Endothelial cell of umbilical vein (primary cell): ENCODE data around the gene DPP6.

Experiments used
- EZH2 ChIP-seq: IDR thresholded peaks from 2 replicates; pipeline ENCODE4 v1.6.1; 2012; ENCODE audit warnings: borderline replicate concordance, low read depth, mild to moderate bottlenecking, moderate library complexity, low read length, inconsistent platforms; ENCODE audit not compliant: severe bottlenecking
- GATA2 ChIP-seq: IDR thresholded peaks from 2 replicates; pipeline ENCODE4 v1.7.0; 2011; ENCODE audit warnings: low read depth, mild to moderate bottlenecking, moderate library complexity, mixed read lengths, low read length; ENCODE audit not compliant: insufficient read length, insufficient read depth
- MYC ChIP-seq: IDR thresholded peaks from one replicate; pipeline ENCODE4 v1.6.1; 2011; ENCODE audit warnings: mild to moderate bottlenecking, low read depth, low read length
- POLR2A ChIP-seq: IDR thresholded peaks from 2 replicates; pipeline ENCODE4 v1.6.1; 2012; ENCODE audit warnings: low read depth, mild to moderate bottlenecking, control low read depth, low read length
- POLR2AphosphoS5 ChIP-seq: IDR thresholded peaks from 2 replicates; pipeline ENCODE4 v1.6.1; 2012; ENCODE audit warnings: low read depth, mild to moderate bottlenecking, control low read depth, low read length, moderate library complexity; ENCODE audit not compliant: insufficient read depth
- TF ChIP-seq, protein P1 (sequence below), 2 donors: IDR thresholded peaks; 1 replicate in 1 of 2; 2 replicates in 1 of 2; pipeline ENCODE4 v1.5.1; 2011; ENCODE audit warnings: low read length in 2 of 2, mild to moderate bottlenecking in 2 of 2, moderate library complexity in 2 of 2, control low read depth in 1 of 2, inconsistent platforms in 1 of 2, low read depth in 1 of 2; ENCODE audit not compliant: insufficient read depth in 1 of 2; ENCODE audit errors: extremely low read depth in 1 of 2
- TF ChIP-seq, protein P2 (sequence below): IDR thresholded peaks from 2 replicates; pipeline ENCODE4 v1.6.1; 2011; ENCODE audit not compliant: insufficient read depth, insufficient read length

- TF ChIP-seq EZH2 (no peak), MYC (no peak), POLR2A (no peak), POLR2AphosphoS5 (no peak), GATA2 (no peak)
- TF ChIP-seq, protein P1, sequence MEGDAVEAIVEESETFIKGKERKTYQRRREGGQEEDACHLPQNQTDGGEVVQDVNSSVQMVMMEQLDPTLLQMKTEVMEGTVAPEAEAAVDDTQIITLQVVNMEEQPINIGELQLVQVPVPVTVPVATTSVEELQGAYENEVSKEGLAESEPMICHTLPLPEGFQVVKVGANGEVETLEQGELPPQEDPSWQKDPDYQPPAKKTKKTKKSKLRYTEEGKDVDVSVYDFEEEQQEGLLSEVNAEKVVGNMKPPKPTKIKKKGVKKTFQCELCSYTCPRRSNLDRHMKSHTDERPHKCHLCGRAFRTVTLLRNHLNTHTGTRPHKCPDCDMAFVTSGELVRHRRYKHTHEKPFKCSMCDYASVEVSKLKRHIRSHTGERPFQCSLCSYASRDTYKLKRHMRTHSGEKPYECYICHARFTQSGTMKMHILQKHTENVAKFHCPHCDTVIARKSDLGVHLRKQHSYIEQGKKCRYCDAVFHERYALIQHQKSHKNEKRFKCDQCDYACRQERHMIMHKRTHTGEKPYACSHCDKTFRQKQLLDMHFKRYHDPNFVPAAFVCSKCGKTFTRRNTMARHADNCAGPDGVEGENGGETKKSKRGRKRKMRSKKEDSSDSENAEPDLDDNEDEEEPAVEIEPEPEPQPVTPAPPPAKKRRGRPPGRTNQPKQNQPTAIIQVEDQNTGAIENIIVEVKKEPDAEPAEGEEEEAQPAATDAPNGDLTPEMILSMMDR (IDR thresholded peaks at IDR 0.05; ENCODE audit: extremely low read depth in 1 of 2, insufficient read depth in 1 of 2, low read depth in 1 of 2, low read length in 2 of 2), result no peak
- TF ChIP-seq, protein P2, sequence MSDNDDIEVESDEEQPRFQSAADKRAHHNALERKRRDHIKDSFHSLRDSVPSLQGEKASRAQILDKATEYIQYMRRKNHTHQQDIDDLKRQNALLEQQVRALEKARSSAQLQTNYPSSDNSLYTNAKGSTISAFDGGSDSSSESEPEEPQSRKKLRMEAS, result no peak
Observed at GRCh38 chr7:154666768-154667167, 614.6 kb downstream of the DPP6 start.
